Panc1 (cell line): ENCODE data around the gene PERCC1. TPM values are rescaled to one million over a fixed set of nuclear protein-coding genes. Genes with fewer than 3 reads are reported as not detected.

Source experiments
- ATAC-seq: fragments of 200-7000 bp; cut with Tn5 transposase; 2 replicates; pipeline ENCODE4 v1.9.1; 2020; ENCODE audit warnings: mild to moderate bottlenecking, moderate library complexity
- BruUV-seq: library from RNA; stranded (reverse); fragments of 400-500 nt; replicated peaks from 2 replicates; lab custom pipeline; 2021; lab: Mats Ljungman, UMichigan
- CTCF ChIA-PET: fragments of 300-600 bp; sonication (Branson Sonifier 250); formaldehyde crosslinking; loops from one replicate; lab custom pipeline; 2022; ENCODE audit warnings: antibody characterized with exemption; lab: Charles Lee
- POLR2A ChIA-PET: fragments of 300-600 bp; sonication (Branson Sonifier 250); formaldehyde crosslinking; loops from one replicate; lab custom pipeline; 2022; ENCODE audit warnings: antibody characterized with exemption; lab: Charles Lee
- DNase-seq: peaks from one replicate; pipeline ENCODE4 v3.0.0-alpha.2; 2010; ENCODE audit warnings: low read depth, low spot score
- H3K27ac ChIP-seq: 2 replicates; pipeline ENCODE4 v1.5.1; 2011; ENCODE audit warnings: mild to moderate bottlenecking, low read length, inconsistent platforms
- H3K27me3 ChIP-seq: fragments of 200-500 bp; sonication (Bioruptor generic); 2 replicates; pipeline ENCODE4 v1.6.0; 2014; ENCODE audit warnings: low read length, inconsistent platforms; ENCODE audit not compliant: control insufficient read depth, insufficient read depth
- H3K36me3 ChIP-seq: fragments of 200-500 bp; sonication (Bioruptor generic); 2 replicates; pipeline ENCODE4 v1.5.1; 2014; ENCODE audit warnings: inconsistent platforms, mild to moderate bottlenecking, low read length, moderate library complexity; ENCODE audit not compliant: control insufficient read depth, insufficient read depth
- H3K4me1 ChIP-seq: 2 replicates; pipeline ENCODE4 v1.5.1; 2011; ENCODE audit warnings: inconsistent platforms, mild to moderate bottlenecking, low read length, moderate library complexity; ENCODE audit not compliant: control insufficient read depth, insufficient read depth
- H3K4me3 ChIP-seq, 2 experiments: 2 replicates each; pipeline ENCODE4 v1.5.1; 2011 to 2012; ENCODE audit warnings: low read depth in 2 of 2, low read length in 2 of 2, mild to moderate bottlenecking in 2 of 2, inconsistent platforms in 1 of 2, moderate library complexity in 1 of 2
- H3K9me3 ChIP-seq: fragments of 200-500 bp; sonication (Bioruptor generic); 2 replicates; pipeline ENCODE4 v1.5.1; 2014; ENCODE audit warnings: low read depth, mild to moderate bottlenecking, inconsistent platforms, low read length, moderate library complexity; ENCODE audit not compliant: control insufficient read depth, insufficient read depth
- CTCF ChIP-seq: fragments of 450-650 bp; IDR thresholded peaks from 2 replicates; pipeline ENCODE4 v1.5.1; 2017; ENCODE audit warnings: mild to moderate bottlenecking
- POLR2AphosphoS5 ChIP-seq: IDR thresholded peaks from 2 replicates; pipeline ENCODE4 v1.6.1; 2012; ENCODE audit warnings: mild to moderate bottlenecking, low read depth, low read length, moderate library complexity
- REST ChIP-seq, 2 experiments: IDR thresholded peaks; 2 replicates each; pipeline ENCODE4 v1.6.1; 2011 to 2012; ENCODE audit warnings: low read depth in 2 of 2, control low read depth in 1 of 2, low read length in 1 of 2, mild to moderate bottlenecking in 1 of 2, moderate library complexity in 1 of 2; ENCODE audit not compliant: insufficient read depth in 1 of 2
- SIN3A ChIP-seq: IDR thresholded peaks from 2 replicates; pipeline ENCODE4 v1.6.1; 2012; ENCODE audit warnings: low read depth, mild to moderate bottlenecking, low read length, moderate library complexity, borderline replicate concordance; ENCODE audit not compliant: insufficient read depth
- TCF7L2 ChIP-seq: IDR thresholded peaks from 2 replicates; pipeline ENCODE4 v1.6.1; 2011; ENCODE audit warnings: mild to moderate bottlenecking, low read depth, low read length, inconsistent platforms
- in situ Hi-C: cut with HindIII; loops from 2 replicates; pipeline ENCODE4 v1.10.0; 2016; ENCODE audit warnings: low sequenced_read_pairs, low pct_unique_long_range_greater_than_20kb
- intact Hi-C: fragments of 100-400 bp; cut with micrococcal nuclease; formaldehyde crosslinking; loops from one replicate; pipeline ENCODE4 v1.10.0; 2022; ENCODE audit not compliant: unreplicated experiment
- total RNA-seq: library from RNA; stranded (reverse); gene quantifications from one replicate; pipeline ENCODE4 v1.2.1, GENCODE V29; 2021; ENCODE audit not compliant: unreplicated experiment

The PERCC1 gene
- total RNA-seq, 1 experiment from 2014 or later: not detected

GRCh38 chr16:1407753-1408152 lies 23.1 kb upstream of the PERCC1 start:
- CTCF ChIA-PET: interaction anchor here (0.7 kb wide), 1 partner anchor 23 kb away, joined by 3 read pairs; the partner anchor contains the start of gene PERCC1
- H3K27me3 ChIP-seq: no peaks in the 10 kb centered on the region
- no peak for DNase-seq
- H3K4me3 ChIP-seq: peak overlapping the region; percentile 61 to 74
- no TSS peak for BruUV-seq
- no peak overlapping the region for H3K27ac ChIP-seq
- ATAC-seq: peak; percentile 67
- H3K36me3 ChIP-seq: no peaks in the 10 kb centered on the region
- TF ChIP-seq SIN3A (no peak), POLR2AphosphoS5 (no peak), CTCF (no peak), TCF7L2 (no peak), REST (IDR thresholded peaks at IDR 0.05; ENCODE audit: insufficient read depth in 1 of 2, low read depth in 2 of 2, low read length in 1 of 2) (no peak)
- POLR2A ChIA-PET: interaction anchor here (0.6 kb wide), 1 partner anchor 386 kb away, joined by 3 read pairs; no protein-coding TSS in a partner anchor
- no peaks in the 10 kb centered on the region for H3K9me3 ChIP-seq
- intact Hi-C loops (no loop called here), in situ Hi-C loops (no loop called here)
- no peaks in the 10 kb centered on the region for H3K4me1 ChIP-seq

GRCh38 chr16:1408171-1408837 lies 22.6 kb upstream of the PERCC1 start:
- ATAC-seq (peak; percentile 94), DNase-seq (no peak)
- in situ Hi-C loops (no loop called here), intact Hi-C loops (no loop called here)
- peak overlapping the region; percentile 14 for H3K27ac ChIP-seq
- no peaks in the 10 kb centered on the region for H3K36me3 ChIP-seq
- peak overlapping the region; percentile 61 to 74 for H3K4me3 ChIP-seq
- POLR2A ChIA-PET: interaction anchor here (0.5 to 0.6 kb wide), 2 partner anchors 47 to 386 kb away, joined by 3 to 15 read pairs; no protein-coding TSS in a partner anchor
- no peaks in the 10 kb centered on the region for H3K27me3 ChIP-seq
- CTCF ChIA-PET: no interaction called here
- H3K4me1 ChIP-seq: no peaks in the 10 kb centered on the region
- no peaks in the 10 kb centered on the region for H3K9me3 ChIP-seq
- BruUV-seq: no TSS peak
- TF ChIP-seq POLR2AphosphoS5: no peak
- no peak for TF ChIP-seq CTCF
- no peak; the same call in 1 of the 2 replicates for TF ChIP-seq TCF7L2
- TF ChIP-seq SIN3A: no peak
- no peak for TF ChIP-seq REST (IDR thresholded peaks at IDR 0.05; ENCODE audit: insufficient read depth in 1 of 2, low read depth in 2 of 2, low read length in 1 of 2)
